Keratinocyte (primary cell): ENCODE data around the gene SLC23A1.

Experiments
- CTCF ChIP-seq, 3 experiments: IDR thresholded peaks in 1 of 3; conservative IDR thresholded peaks in 1 of 3; optimal IDR thresholded peaks in 1 of 3; 2 replicates in 2 of 3; 3 replicates in 1 of 3; pipeline versions ENCODE3 to v1.5.1; 2011; ENCODE audit warnings: low read length in 3 of 3, mild to moderate bottlenecking in 3 of 3, moderate library complexity in 2 of 3, control low read depth in 1 of 3, inconsistent platforms in 1 of 3; ENCODE audit not compliant: insufficient read depth in 2 of 3; ENCODE audit errors: extremely low read depth in 1 of 3
- EZH2 ChIP-seq: IDR thresholded peaks from one replicate; pipeline ENCODE4 v1.6.1; 2012; ENCODE audit warnings: inconsistent platforms, mild to moderate bottlenecking, low read length, moderate library complexity

GRCh38 chr5:139341689-139342422, 41.2 kb downstream of the SLC23A1 start, which contains the start of gene PAIP2:
- TF ChIP-seq CTCF (optimal IDR thresholded peaks at IDR 0.05 in 1 of 3, IDR thresholded peaks at IDR 0.05 in 1 of 3, conservative IDR thresholded peaks at IDR 0.05 in 1 of 3; ENCODE audit: extremely low read depth in 1 of 3, insufficient read depth in 2 of 3, low read length in 3 of 3) (peak; percentile 67 to 83 (median 74)), EZH2 (no peak)
